Heart right ventricle (tissue), 16 donors: ENCODE measurements around the gene EDRF1. TPM values are rescaled to one million over a fixed set of nuclear protein-coding genes. Genes with fewer than 3 reads are reported as not detected.

ENCODE experiments used
- ATAC-seq, 8 donors: fragments of 200-7000 bp; cut with Tn5 transposase; one replicate each; pipeline ENCODE4 v1.9.1; 2020; ENCODE audit warnings: mild to moderate bottlenecking in 8 of 8, moderate library complexity in 8 of 8, moderate number of reproducible peaks in 1 of 8
- DNase-seq, 2 donors: peaks; one replicate each; pipeline ENCODE4 v3.0.0-alpha.2; 2020
- H3K27ac ChIP-seq, 10 donors: fragments of 200-600 bp; sonication (generic) in 2 of 10; one replicate each; pipeline versions ENCODE4 v1.5.0 to v1.8.0; 2020 to 2022; ENCODE audit warnings: mild to moderate bottlenecking in 3 of 10
- H3K27me3 ChIP-seq, 7 donors: fragments of 200-600 bp; one replicate each; pipeline ENCODE4 v1.8.0; 2021 to 2022; ENCODE audit warnings: mild to moderate bottlenecking in 2 of 7
- H3K36me3 ChIP-seq, 9 donors: fragments of 200-600 bp; sonication (generic) in 1 of 9; one replicate each; pipeline versions ENCODE4 v1.5.0 to v1.8.0; 2020 to 2022; ENCODE audit warnings: mild to moderate bottlenecking in 2 of 9
- H3K4me1 ChIP-seq, 9 donors: fragments of 200-600 bp; sonication (generic) in 1 of 9; one replicate each; pipeline versions ENCODE4 v1.5.0 to v1.8.0; 2020 to 2022; ENCODE audit warnings: mild to moderate bottlenecking in 4 of 9
- H3K4me3 ChIP-seq, 10 donors: fragments of 200-600 bp; sonication (generic) in 2 of 10; one replicate each; pipeline versions ENCODE4 v1.5.0 to v1.8.0; 2020 to 2022; ENCODE audit warnings: mild to moderate bottlenecking in 7 of 10, moderate library complexity in 2 of 10
- H3K9me3 ChIP-seq, 11 donors: fragments of 200-600 bp in 10 of 11; sonication (generic) in 2 of 11; one replicate each; pipeline versions ENCODE4 v1.5.0 to v1.8.0; 2013 to 2022; ENCODE audit warnings: mild to moderate bottlenecking in 2 of 11, control low read depth in 1 of 11, moderate library complexity in 1 of 11
- WGBS, 2 donors: extraction: QIAGEN DNeasy Blood & Tissue Kit; methylation state at CpG; one replicate each; pipeline ENCODE4 v1.1.7; 2013; ENCODE audit warnings: inconsistent platforms in 1 of 2; 5-methylcytosine and 5-hydroxymethylcytosine counted together
- intact Hi-C, 10 donors: fragments of 100-400 bp; cut with DNase I; formaldehyde crosslinking; loops; one replicate each; pipeline versions ENCODE4 v1.11.1 to v1.14.2; 2022
- polyA plus RNA-seq, 2 donors: library from polyadenylated mRNA; stranded (reverse); fragments of 200-250 nt; gene quantifications; one replicate each; pipeline ENCODE4 v1.2.3, GENCODE V29; 2013
- total RNA-seq, 10 donors: library from RNA; stranded (reverse); fragmentation: NEBNext Ultra II Directional in 3 of 10; extraction: Animal tissue kit (Norgen Biotek cat#: 25700) in 3 of 10; gene quantifications; one replicate each; pipeline versions ENCODE4 v1.2.1 to v1.2.4, GENCODE V29; 2021 to 2023
- TF ChIP-seq, protein P1 (sequence below), 9 donors: fragments of 200-600 bp; sonication (generic) in 2 of 9; IDR thresholded peaks; one replicate each; pipeline versions ENCODE4 v1.5.0 to v1.8.0; 2021 to 2022; ENCODE audit warnings: antibody characterized with exemption in 9 of 9, mild to moderate bottlenecking in 5 of 9, moderate library complexity in 1 of 9
- donor health status: Arrhythmogenic right ventricular cardiomyopathy.
- donor health status: ischemic (EF 13 %, LVEDD 7.1; RV severe dilation, severe dysfunction).
- donor health status: healthy with polysubstance abuse.
- donor health status: DM: no; HTN: yes; CAD: no.
- donor health status: DM: no; HTN: no; CAD: no.
- donor health status: ischemic (EF 25% LVEDD 6.9; RV normal size, moderate dysfunction).
- donor health status: ischemic (EF 25% LVEDD 5.7; RV mildly dilated, moderate dysfunction).
- donor health status: healthy.
- donor health status: DM: yes; HTN: yes; CAD: no.
- donor health status: Ischemic cardiomyopathy.
- donor health status: ischemic (EF 35%, LVEDD 5.7; RV mildly dilated, moderate dysfunction).
- donor health status: nonischemic (EF 11% LVEDD 7.7; RV severe dilation, severe dysfunction).
- donor health status: DM: yes; HTN: yes; CAD: no.
- donor health status: PGD.
- donor health status: ischemic (EF 29% LVEDD 5.4; RV normal size, mild dysfunction).
- donor health status: nonischemic (EF 23%, LVEDD 6.1; RV moderate dilation, normal function).

The EDRF1 gene
- total and polyA plus RNA-seq, 12 donors = 7.6 to 19.2 (median 10.2) TPM

GRCh38 chr10:125765835-125766234 is 46.3 kb downstream of the EDRF1 start:
- H3K4me3 ChIP-seq = no peak overlapping the region
- DNase-seq (no peak), ATAC-seq (peak in 1 of 8 donors; percentile 34)
- H3K27ac ChIP-seq = peak overlapping the region in 1 of 10 donors; percentile 0
- no peaks in the 10 kb centered on the region for H3K9me3 ChIP-seq
- 94 to 95% methylated on average over 2 of the region's 2 CpGs for WGBS, 2 donors
- TF ChIP-seq, protein P1, sequence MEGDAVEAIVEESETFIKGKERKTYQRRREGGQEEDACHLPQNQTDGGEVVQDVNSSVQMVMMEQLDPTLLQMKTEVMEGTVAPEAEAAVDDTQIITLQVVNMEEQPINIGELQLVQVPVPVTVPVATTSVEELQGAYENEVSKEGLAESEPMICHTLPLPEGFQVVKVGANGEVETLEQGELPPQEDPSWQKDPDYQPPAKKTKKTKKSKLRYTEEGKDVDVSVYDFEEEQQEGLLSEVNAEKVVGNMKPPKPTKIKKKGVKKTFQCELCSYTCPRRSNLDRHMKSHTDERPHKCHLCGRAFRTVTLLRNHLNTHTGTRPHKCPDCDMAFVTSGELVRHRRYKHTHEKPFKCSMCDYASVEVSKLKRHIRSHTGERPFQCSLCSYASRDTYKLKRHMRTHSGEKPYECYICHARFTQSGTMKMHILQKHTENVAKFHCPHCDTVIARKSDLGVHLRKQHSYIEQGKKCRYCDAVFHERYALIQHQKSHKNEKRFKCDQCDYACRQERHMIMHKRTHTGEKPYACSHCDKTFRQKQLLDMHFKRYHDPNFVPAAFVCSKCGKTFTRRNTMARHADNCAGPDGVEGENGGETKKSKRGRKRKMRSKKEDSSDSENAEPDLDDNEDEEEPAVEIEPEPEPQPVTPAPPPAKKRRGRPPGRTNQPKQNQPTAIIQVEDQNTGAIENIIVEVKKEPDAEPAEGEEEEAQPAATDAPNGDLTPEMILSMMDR (IDR thresholded peaks at IDR 0.05) = no peak
- peaks cover 0 to 68% (median 34%) of the 10 kb centered on the region in 9 donors for H3K36me3 ChIP-seq
- intact Hi-C loops = no loop called here
- no peaks in the 10 kb centered on the region for H3K27me3 ChIP-seq
- peaks cover 0 to 29% (median 13%) of the 10 kb centered on the region in 9 donors for H3K4me1 ChIP-seq

GRCh38 chr10:125766511-125766910 is 47.0 kb downstream of the EDRF1 start:
- WGBS, 2 donors = 67 to 69% methylated on average over 4 of the region's 4 CpGs

DNA sequence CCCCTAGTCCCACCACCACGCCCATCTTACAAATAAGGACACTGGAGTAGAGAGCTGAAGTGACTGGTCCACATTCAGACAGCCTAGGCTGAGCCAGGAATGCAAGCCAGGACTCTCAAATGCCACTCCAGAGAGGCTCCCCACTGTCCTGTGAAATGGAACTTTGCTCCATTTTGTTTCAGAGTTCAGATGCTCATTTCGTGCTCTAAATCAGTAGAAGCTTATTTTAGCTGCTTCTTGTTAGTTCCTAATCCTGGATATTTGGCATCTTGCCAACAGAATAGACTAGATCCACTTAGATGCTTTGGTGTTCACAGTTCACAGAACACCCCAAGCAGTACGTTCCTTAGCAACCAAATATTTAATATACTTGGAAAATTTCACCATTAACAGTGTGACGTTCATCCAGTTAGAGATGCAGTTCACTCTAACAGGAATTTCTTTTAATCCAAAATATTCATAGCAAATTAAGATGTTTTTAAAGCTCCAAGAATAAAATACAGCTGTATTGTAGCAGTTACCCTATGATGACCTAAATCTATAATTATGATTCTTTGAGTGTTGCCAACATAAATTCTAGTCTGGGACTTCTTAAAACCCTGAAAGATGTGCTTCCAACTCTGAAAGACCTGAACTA is 48.8 kb downstream of the EDRF1 start:
- WGBS, 2 donors = 29 to 42% methylated on average over 4 of the region's 4 CpGs
- Histone ChIP-seq H3K4me3 (no peak overlapping the region), H3K9me3 (no peaks in the 10 kb centered on the region), H3K27ac (peak overlapping the region in 7 of 10 donors; percentile 15 to 76 (median 42)), H3K4me1 (peaks cover 0 to 29% (median 13%) of the 10 kb centered on the region in 9 donors), H3K36me3 (peaks cover 0 to 43% (median 22%) of the 10 kb centered on the region in 9 donors), H3K27me3 (no peaks in the 10 kb centered on the region)
- DNase-seq (no peak), ATAC-seq (peak; percentile 62 to 78 (median 74))
- TF ChIP-seq, protein P1 (IDR thresholded peaks at IDR 0.05) = no peak
- intact Hi-C loops = no loop called here

More at GRCh38 chr10:125766511-125766910, 47.0 kb downstream of the EDRF1 start:
- no peaks in the 10 kb centered on the region for H3K27me3 ChIP-seq
- TF ChIP-seq, protein P1 (IDR thresholded peaks at IDR 0.05) = no peak
- peak overlapping the region in 1 of 10 donors; percentile 76 for H3K27ac ChIP-seq
- no peak for DNase-seq
- H3K36me3 ChIP-seq = peaks cover 0 to 61% (median 30%) of the 10 kb centered on the region in 9 donors
- H3K9me3 ChIP-seq = no peaks in the 10 kb centered on the region
- intact Hi-C loops = no loop called here
- peaks cover 0 to 29% (median 13%) of the 10 kb centered on the region in 9 donors for H3K4me1 ChIP-seq
- no peak for ATAC-seq
- no peak overlapping the region for H3K4me3 ChIP-seq

- intact Hi-C loops = no loop called here
- ATAC-seq (no peak), DNase-seq (no peak)
- no peak overlapping the region for H3K4me3 ChIP-seq
- 92 to 95% methylated on average over 12 of the region's 12 CpGs for WGBS, 2 donors
- H3K9me3 ChIP-seq = no peaks in the 10 kb centered on the region
- TF ChIP-seq, protein P1 (IDR thresholded peaks at IDR 0.05) = no peak
- H3K27me3 ChIP-seq = peaks cover 0 to 5% (median 0%) of the 10 kb centered on the region in 7 donors
- peaks cover 0 to 29% (median 13%) of the 10 kb centered on the region in 9 donors for H3K4me1 ChIP-seq
- H3K36me3 ChIP-seq = peaks cover 0 to 35% (median 14%) of the 10 kb centered on the region in 9 donors
- peak overlapping the region in 6 of 10 donors; percentile 13 to 76 (median 26) for H3K27ac ChIP-seq
Observed at GRCh38 chr10:125769175-125769574, 49.7 kb downstream of the EDRF1 start.
